Upper lobe of left lung (tissue), 4 donors: ENCODE data around the gene FBLN1.

Source experiments
- POLR2A ChIP-seq, 4 donors: fragments of 450-650 bp; IDR thresholded peaks; one replicate each; pipeline ENCODE4 v1.5.1; 2016 to 2017; ENCODE audit warnings: antibody characterized with exemption in 4 of 4, mild to moderate bottlenecking in 2 of 4
- POLR2AphosphoS5 ChIP-seq, 2 donors: sonication (generic); formaldehyde crosslinking; IDR thresholded peaks; one replicate each; pipeline ENCODE4 v1.5.1; 2017; ENCODE audit warnings: antibody characterized with exemption in 2 of 2
- TF ChIP-seq, protein P1 (sequence below), 6 experiments: fragments of 450-650 bp in 4 of 6; fragments of 200-600 bp in 2 of 6; sonication (generic) in 2 of 6; IDR thresholded peaks; one replicate each; pipeline ENCODE4 v1.5.1; 2016 to 2019; ENCODE audit warnings: antibody characterized with exemption in 6 of 6

DNA sequence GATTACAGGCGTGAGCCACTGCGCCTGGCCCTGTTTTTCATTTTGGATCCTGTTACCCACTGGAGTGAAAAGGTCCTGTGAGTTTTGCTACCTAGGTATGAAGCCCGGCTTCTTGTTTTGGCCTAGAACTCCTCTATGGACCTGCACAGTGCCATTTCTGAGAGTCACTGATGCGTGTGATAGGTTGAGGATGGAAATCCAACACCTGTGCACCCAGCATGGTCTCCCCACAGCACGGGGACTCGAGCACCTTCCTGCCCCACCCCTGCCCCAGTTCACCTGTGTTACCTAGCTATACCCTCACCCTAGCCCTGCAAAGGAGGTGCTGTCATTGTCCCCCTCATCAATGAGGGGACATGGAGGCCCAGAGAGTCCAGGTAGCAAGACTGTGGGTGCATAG is 5.1 kb downstream of the FBLN1 start:
- TF ChIP-seq, protein P1, sequence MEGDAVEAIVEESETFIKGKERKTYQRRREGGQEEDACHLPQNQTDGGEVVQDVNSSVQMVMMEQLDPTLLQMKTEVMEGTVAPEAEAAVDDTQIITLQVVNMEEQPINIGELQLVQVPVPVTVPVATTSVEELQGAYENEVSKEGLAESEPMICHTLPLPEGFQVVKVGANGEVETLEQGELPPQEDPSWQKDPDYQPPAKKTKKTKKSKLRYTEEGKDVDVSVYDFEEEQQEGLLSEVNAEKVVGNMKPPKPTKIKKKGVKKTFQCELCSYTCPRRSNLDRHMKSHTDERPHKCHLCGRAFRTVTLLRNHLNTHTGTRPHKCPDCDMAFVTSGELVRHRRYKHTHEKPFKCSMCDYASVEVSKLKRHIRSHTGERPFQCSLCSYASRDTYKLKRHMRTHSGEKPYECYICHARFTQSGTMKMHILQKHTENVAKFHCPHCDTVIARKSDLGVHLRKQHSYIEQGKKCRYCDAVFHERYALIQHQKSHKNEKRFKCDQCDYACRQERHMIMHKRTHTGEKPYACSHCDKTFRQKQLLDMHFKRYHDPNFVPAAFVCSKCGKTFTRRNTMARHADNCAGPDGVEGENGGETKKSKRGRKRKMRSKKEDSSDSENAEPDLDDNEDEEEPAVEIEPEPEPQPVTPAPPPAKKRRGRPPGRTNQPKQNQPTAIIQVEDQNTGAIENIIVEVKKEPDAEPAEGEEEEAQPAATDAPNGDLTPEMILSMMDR (IDR thresholded peaks at IDR 0.05), result no peak
- TF ChIP-seq POLR2A (IDR thresholded peaks at IDR 0.05) (no peak), POLR2AphosphoS5 (IDR thresholded peaks at IDR 0.05) (no peak)
